GM18867 (cell line): ENCODE measurements around the gene SYT9.

Source experiments
- ATAC-seq: cut with Tn5 transposase; IDR thresholded peaks from one replicate; pipeline ENCODE4 v1.9.1; 2021; ENCODE audit warnings: mild to moderate bottlenecking, moderate library complexity; ENCODE audit not compliant: unreplicated experiment

The SYT9 gene

DNA sequence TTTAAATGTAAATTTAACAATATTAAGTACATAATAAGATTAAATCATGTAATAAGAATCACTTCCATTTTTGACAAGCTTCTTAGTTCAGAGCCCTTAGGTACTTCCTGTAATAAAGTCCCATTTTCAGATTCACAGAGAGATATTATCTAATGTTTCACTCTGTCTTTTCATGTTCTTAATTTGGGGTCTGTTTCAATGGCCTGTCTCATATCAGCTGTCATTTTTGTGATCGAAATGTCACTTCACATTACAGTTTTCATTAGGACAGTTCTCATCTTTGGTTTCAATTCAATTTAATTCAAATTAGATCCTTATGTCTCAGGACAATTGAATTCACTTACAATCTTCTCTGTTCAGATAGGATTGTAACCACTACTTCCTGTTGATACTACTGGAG is 211.0 kb downstream of the SYT9 start:
- no peak for ATAC-seq

DNA sequence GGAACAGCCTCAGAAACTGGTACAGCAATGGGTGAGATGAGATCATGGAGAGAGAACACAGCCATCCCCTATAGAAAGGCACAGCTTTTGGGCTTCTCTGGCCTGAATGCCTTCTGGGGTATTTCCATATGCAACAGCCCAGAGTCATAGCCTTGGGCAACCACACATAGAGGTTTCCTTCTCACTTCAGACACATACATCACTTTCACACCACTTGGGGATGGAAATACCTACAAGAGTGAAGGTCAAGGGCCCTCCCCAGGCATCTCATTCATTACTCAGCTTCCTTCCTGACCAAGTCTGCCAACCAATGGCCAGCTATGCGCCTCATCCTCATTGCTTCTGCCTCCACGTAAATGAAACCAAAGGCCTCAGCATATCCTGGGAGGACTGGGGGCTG is 215.9 kb downstream of the SYT9 start:
- ATAC-seq, result peak; percentile 96

GRCh38 chr11:7469351-7469865 is 217.7 kb downstream of the SYT9 start:
- ATAC-seq, result no peak

DNA sequence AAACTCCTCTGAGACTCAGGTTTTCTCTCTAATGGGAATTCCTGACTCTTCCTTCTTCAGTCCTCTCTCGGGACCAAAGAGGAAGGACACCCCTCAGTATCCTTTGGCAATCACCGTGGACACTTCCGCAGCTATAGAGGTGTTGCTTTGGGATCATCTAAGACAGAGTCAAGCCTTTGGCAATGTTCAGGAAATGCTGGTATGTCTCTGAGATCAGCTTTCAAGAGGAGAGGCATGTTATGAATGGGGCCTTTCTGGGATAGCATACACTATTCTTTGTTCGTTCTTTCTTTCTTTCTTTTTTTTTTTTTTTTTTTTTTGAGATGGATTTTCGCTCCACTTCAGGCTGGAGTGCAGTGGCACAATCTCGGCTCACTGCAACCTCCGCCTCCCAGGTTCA is 219.4 kb downstream of the SYT9 start:
- ATAC-seq, result no peak

DNA sequence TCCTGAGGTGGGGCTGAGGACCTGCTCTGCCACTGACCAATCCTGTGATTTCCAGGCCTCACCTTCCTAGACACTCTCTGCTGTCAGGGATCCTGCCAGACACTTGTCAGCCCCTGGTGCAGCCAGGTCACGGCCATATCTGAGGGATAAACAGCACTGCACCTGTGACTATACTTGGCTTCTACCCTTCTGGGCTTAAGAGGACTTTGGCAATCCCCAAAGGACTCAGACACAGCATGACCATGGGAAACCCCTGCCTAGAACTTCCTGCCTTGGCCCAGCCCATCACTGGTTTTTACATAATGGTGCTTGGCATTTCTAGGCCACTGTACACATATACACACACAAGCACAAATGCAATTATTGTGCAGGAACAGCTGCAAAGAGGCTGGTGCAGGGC is 222.0 kb downstream of the SYT9 start:
- peak; percentile 85 for ATAC-seq

- ATAC-seq, result no peak
Observed at GRCh38 chr11:7480113-7480512, 228.4 kb downstream of the SYT9 start.

DNA sequence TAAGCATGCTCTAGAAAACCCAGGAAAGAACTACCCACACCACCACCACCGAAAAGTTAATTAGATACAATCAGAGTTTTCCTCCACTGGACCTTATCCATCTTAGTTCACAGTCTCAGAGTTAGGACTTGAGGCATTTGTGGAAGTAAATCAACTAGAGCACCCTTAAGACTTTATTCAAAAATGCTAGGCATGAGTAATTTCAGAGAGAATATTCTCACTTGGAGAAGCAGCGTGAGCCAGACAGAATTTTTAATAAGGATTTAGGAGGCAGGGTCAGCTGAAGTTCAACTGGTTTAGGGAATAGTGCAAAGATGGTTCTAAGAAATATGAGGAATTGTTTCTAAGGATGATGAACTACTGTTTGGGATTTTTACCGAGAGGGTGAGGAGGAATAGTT is 232.4 kb downstream of the SYT9 start:
- no peak for ATAC-seq

GRCh38 chr11:7484645-7485044 is 232.9 kb downstream of the SYT9 start:
- no peak for ATAC-seq

DNA sequence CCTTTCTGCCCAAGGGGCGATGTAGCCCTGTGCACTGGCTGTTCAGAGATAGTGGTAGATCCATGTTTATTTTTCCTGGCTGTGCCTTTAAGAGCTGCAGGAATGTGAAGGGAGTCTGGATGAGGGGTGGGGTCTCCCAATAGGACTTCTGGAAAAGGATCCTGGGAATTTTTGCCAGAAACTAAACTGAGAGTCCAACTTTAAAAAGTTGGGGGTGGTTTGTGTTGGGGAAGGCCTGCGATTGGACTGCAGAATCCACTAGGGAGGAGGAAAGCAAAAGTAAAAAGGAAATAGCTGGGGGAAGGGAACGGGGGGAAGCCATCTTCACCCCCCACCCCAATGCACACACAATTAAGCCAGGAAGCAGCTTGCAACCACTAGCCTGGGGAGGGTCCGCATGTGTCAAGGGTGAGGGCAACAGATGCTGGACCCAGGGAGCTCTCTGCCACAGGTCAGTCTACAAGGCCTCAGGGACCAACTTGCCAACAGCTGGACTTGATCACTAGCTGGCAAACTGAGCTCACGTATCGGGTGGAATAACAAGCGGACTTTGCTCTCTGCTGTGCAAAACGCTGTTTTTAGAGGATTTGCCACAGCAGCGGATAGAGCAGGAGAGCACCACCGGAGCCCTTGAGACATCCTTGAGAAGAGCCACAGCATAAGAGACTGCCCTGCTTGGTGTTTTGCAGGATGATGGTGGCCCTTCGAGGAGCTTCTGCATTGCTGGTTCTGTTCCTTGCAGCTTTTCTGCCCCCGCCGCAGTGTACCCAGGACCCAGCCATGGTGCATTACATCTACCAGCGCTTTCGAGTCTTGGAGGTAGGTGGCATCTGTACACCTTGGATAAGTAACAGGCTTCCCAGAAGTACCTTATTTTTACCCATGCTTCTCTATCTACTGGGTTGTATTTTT is 233.7 kb downstream of the SYT9 start, which contains the start of gene OLFML1:
Gene OLFML1, plus strand, starts transcription at position 321 of the 912 bp plus-strand sequence. Its CDS starts 370 bp downstream, at position 691.
- no peak for ATAC-seq

GRCh38 chr11:7486098-7486780 is 234.5 kb downstream of the SYT9 start:
- no peak for ATAC-seq

- no peak for ATAC-seq
Observed at GRCh38 chr11:7486781-7487140, 235.1 kb downstream of the SYT9 start.

DNA sequence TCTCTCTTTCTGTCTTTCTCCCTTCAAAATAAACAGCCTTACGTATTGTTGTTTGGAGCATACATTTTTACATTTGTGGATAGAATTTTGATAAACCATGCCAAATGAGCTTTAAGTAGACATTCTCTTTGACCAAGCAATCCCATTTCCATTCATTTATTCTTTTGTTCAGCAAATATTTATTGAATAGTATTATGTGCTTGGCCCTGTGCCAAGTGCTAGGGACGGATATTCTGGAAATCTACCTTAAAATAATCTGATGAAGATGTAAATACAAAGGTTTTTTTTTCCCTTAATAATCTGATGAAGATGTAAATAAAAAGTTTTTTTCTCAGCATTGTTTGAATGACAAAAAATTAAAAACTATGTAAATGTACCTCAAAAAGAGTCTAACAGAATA is 235.7 kb downstream of the SYT9 start:
- no peak for ATAC-seq

DNA sequence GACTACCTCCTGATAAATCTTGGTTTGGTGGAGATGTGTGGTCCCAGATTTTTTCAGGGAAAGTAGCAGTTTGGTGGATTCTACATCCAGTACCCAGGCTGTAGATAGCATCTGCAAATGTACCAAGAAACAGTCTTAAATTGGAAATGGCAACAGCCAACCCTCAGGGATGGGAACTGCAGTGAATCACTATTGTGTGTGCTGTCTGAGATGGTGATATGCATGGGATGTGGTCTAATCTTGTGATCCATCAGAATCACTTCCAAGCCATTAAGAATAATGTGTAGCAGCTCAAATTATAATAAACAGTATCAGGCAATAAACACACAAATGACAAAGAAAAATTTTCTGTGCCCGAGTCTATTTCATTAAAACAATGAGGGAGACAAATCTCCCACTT is 237.0 kb downstream of the SYT9 start:
- ATAC-seq, result no peak

DNA sequence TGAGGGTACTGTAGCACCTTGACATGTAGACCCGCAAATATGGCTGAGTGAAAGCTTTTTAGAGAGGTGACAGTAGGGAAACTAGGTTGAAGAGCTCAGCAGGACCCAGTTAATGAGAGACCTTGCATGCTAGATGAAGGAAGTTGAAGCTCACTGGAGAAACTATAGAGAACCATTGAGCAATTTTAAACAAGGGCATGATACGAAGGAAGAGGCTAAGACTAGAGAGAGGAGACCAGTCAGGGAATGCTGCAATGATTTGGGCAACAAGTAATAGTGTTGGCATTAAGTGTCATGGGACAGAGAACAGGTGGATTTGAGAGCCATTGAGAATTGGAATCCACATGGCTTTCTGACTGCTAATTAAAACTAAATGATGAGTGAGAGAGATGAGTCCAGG is 237.7 kb downstream of the SYT9 start:
- no peak for ATAC-seq

DNA sequence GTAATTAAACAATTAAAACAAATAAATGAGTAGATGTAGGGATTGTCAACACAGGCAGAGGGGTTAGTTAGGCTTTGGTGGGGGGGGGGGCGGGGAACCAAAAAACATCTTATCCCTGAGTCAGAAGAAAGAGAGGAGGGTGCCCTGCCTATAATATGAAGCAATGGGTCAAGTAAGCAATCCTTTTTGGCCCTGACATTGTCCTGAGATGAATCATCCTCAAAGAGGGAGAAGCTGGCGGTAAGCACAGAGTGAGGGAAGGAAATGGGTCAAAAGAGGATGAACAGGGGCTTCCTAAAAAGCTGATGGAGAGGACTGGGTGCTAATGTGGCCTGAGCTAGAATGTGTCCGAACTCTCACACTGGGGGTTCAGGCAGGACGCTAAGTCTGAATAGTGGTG is 238.3 kb downstream of the SYT9 start:
- ATAC-seq, result no peak

DNA sequence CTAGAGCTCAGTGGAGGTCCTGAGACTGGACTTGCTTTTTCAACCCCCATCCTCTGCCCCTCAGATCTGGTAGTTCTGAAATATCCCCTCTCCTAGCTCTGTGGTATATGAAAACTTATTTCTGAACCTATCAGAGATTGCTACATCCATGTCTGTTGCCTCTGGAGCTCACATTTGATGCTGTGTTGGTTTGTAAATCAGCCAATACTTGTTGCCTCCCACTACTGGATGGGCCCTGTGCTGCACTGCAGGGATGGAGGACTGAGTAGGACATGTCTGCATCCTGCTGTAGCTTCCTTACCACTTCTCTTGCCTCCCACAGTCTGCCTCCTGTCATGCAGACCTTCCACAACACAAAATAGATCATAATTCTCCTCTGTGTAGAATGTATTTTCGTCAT is 238.8 kb downstream of the SYT9 start:
- no peak for ATAC-seq

DNA sequence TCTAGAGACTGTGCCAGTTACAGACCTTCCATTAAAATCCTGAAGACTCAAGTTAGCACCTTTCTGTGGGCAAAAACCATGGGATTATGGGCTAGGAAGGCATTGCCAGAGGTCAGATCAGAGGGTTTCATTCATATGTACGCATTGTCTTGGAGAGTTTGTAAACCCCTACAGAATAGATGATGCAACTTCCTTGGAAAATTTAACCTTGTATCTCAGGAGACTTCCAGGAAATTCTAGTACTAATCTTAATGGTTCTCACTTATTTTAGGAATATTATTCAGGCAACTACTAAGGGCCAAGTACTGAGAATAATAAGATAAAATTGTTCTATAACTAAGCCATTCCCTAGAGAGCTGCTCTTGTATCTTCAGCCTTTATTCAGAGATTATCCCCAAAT is 240.5 kb downstream of the SYT9 start:
- no peak for ATAC-seq

DNA sequence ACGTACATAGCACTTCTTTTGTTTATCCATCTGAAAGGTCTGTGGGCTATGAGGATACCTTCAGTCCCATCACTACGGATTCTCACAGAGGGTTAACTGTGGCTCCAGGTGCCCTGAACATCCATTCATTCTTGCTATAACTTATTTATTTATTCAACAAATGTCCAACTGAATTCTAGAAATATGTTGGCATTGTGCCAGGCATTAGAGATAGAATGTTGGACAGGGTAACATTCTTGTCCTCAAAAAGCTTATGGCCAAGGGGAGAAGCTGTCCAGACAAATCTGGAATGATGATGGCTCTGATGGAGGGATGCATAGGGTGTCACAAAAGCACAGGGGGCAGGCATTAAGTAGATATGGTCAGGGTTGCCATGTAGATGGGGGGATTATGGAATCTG is 242.0 kb downstream of the SYT9 start:
- no peak for ATAC-seq

DNA sequence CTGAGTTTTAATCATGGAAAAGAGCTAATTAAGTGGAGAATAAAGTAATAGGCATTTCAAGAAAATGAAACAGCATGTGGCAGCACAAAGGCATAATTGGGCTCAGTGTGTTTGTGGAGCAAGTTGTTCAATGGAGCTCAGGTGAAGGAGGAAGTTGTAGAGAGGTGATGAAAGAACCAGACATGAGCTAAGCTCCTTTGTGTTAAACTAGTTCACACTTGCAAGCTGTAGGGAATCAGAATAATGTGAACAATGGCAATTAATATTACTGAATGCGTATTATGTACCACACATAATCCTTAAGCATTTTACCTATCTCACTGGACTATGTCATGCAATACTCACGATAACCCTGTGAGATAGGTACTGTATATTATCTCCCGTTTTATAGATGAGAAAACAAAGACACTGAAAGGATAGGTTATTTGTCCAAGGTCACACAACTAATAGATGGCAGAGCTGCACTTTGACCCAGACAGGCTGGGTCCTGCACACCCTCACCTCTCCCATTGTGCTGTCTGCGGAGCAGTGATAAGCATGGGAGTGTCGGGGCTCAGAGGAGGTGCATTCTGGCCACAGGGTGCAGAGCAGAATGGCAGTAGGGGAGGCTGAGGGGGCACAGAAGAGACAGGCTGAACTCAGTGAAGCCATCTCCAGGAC is 242.5 kb downstream of the SYT9 start:
- no peak for ATAC-seq

- peak; percentile 95 for ATAC-seq
Observed at GRCh38 chr11:7495882-7496551, 244.3 kb downstream of the SYT9 start.

DNA sequence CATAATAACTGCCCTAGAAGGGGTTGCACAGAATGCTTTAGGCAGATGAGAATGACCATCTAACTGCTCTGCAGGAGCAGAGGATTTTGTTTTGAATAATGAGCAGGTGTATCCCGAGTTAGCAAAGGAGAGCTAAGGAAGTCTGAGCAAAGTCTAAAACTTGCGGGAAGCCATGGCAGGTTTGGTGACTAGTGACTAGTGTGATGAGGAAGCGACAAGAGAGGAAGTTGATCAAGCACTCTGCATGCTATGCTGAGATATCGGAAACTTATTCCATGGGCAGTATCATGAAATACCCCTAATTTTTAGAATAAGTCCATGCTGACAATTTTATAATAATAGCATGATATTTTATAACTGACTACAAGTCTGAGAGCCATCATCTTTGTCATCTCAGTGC is 246.5 kb downstream of the SYT9 start:
- ATAC-seq, result no peak
